Mesenchymal stem cell (in vitro differentiated cells and primary cell): ENCODE measurements around the gene OR2L2. TPM values are rescaled to one million over a fixed set of nuclear protein-coding genes. Genes with fewer than 3 reads are reported as not detected.

ENCODE experiments used
- small RNA-seq: library from polyadenylated mRNA; stranded (forward); fragments of <200 nt; extraction: miRNeasy Mini kit (QIAGEN cat#:217004); gene quantifications from one replicate; pipeline ENCODE3, GENCODE V24; 2013; ENCODE audit warnings: low read depth

OR2L2 gene

Small RNA genes within 50 kb of the gene (small RNA-seq; reads per million reads assigned to genes)
- not detected for gene RF00019
